GM19035 (cell line): ENCODE data around the gene CYGB.
A peak's percentile ranks its signal among the peaks of the same experiment; 100 is the strongest.
"Not testable (repeated sequence)": the region's sequence is repeated elsewhere in the genome, so short reads cannot be mapped to it uniquely, and the experiment has no call there.

Source experiments
- ATAC-seq: cut with Tn5 transposase; IDR thresholded peaks from one replicate; pipeline ENCODE4 v1.9.1; 2021; ENCODE audit not compliant: unreplicated experiment

CYGB gene

GRCh38 chr17:76538281-76538931 is 897 bp upstream of the CYGB start:
- ATAC-seq: no peak

- ATAC-seq: no peak
Observed at GRCh38 chr17:76537288-76537577, 276 bp downstream of the CYGB start.

DNA sequence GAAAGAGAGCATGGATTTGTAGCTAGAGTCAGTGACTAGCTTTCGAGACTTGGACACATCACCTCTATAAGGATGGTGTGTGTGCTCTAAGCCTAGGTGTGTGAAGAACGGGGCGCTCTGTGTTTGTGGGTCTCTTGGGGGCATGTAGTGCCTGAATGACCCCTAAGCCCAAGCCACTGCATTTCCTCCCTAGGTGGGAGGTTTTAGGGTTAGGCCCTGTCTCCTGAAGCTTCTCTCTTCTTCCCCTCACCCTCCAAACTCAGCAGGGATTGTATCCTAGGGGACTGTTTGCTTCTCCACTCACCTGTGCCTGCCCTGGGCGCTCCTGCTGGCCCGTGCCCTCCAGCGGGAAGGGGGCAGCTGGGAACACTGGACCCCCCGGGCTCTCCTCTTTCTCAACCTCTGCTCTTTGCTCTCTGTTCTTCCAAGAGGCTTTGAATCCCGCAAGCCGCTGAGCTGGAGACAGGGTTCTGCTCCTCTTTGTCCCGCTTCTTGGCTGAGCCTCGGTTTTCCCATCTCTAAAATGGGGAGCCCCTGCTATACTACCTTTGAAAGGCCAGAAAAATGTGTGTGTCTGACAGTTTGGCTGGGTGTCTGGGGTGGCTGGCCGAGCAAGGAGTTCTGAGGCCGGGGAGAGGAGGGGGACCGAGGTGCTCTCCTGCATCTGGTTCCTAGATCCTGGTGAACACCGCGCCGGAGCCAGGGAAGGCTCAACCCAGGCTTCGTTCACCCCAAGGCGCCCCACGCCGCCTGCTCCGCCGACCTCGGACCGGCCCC is 810 bp downstream of the CYGB start:
- no peak for ATAC-seq

GRCh38 chr17:76535788-76536510 is 1.6 kb downstream of the CYGB start:
- ATAC-seq: no peak

GRCh38 chr17:76534831-76535732 is 2.4 kb downstream of the CYGB start:
- no peak for ATAC-seq

DNA sequence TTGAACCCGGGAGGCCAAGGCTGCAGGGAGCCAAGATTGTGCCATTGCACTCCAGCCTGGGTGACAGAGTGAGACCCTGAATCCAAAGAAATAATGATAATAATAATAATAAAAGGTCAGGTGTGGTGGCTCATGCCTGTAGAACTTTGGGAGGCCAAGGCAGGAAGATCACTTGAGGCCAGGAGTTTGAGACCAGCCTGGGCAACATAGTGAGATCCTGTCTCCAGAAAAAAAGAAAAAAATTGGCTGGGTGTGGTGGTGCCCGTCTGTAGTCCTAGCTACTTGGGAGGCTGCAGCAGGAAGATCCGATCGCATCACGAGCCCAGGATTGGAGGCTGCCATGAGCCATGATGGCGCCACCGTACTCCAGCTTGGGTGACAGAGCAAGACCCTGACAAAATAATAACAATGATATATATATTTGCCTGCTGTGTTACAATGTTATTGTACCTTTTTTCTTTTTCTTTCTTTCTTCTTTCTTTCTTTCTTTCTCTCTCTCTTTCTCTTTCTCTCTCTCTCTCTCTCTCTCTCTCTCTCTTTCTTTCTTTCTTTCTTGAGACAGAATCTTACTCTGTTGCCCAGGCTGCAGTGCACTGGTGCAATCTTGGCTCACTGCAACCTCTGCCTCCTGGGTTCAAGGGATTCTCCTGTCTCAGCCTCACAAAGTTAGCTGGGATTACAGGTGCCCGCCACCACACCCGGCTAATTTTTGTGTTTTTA is 3.7 kb downstream of the CYGB start:
- not testable (repeated sequence) for ATAC-seq

- no peak for ATAC-seq
Observed at GRCh38 chr17:76532072-76532651, 5.3 kb downstream of the CYGB start.

- ATAC-seq: no peak
Observed at GRCh38 chr17:76531486-76532038, 5.9 kb downstream of the CYGB start.

DNA sequence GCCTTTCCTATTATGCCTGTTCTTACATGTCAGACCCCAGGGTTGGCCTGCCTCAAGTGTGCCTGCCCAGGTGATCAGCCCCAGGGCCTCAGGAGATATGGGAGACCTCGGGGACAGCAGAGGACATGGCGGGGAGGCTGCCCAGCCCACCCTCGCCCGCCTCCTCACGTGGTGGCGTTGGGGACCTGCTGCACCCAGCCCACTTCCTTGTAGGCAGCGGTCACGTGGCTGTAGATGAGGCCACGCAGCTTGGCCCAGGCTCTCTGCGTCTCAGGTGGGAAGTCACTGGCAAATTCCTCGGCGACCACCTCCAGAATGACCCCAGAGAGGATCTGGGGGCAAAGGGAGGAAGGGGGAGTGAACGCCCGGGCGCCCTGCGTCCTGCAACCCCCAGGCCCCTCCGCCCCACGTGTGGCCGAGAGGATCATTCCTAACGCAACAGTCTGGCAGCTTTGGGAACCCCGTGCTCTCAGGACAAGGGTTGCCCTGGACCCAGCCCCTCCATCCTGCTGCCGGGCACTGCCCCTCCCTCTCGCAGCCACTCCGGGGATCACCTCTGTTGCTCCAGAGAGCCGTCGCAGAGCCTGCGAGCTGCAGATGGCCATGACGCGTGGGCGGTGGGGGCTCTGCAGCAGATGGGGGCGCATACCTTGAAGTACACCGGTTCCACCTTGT is 6.6 kb downstream of the CYGB start:
- no peak for ATAC-seq

DNA sequence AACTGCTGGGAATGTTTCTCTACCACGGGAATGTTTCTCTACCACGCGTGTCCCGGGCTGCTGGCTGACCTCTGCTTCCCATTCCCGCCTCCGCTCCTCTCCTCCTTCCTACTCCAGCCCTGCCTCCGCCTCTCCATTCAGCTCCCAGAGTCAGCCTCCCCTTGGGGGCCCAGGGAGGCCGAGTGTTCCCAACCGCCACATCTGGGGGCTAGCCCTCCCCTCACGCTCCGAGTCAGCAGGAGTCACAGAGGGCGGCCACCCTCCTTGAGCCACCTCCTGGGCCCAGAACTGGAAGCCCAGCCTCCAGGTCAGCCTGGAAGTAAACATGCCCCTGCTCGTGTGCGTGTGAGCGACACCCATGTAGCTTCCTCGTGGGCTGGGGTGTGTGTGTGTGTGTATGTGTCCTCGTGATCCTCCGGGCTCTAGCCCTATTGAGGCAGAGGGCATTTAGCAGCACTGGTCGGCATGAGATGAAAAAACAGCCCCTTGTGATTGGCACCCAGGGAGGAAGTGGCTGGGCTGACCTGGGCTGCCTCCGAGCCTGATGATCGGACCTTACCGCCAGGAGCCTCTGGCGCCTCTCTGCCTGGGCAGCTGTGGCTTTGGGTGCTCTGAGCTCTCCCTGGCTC is 7.3 kb downstream of the CYGB start:
- ATAC-seq: no peak

- no peak for ATAC-seq
Observed at GRCh38 chr17:76529224-76530094, 8.1 kb downstream of the CYGB start.

DNA sequence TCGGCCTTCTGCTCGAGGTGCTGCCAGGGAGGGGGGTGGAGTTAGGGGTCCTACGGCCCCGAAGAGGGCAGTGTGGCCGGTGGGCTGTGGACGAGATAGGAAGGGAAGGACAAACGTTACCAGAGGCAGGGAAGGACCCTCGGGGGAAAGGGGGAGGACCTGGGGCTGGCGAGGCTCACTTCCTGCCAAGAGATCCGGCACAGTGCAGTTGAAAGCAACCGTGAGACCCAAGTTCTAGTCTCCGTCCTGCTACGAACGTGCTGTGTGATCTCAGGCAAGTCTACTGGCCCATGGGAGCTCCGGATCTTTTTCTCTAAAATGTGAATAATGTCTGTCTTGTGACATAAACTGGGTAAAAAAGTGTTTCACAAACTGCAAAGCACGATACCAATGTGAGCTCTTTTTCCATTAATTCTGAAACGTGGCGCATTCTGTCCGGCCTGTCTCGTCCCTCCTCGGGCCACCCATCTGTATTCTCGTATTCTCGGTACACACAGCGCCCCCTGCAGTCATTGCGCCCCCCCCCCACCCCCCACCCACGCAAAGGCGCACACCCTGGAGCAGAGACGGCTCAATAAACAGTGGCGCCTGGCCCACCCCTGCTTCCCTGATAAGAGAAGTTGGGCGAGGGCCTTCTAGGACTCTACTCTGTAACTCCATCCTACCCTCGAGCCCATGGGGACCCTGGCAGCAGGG is 8.8 kb downstream of the CYGB start:
- ATAC-seq: no peak

DNA sequence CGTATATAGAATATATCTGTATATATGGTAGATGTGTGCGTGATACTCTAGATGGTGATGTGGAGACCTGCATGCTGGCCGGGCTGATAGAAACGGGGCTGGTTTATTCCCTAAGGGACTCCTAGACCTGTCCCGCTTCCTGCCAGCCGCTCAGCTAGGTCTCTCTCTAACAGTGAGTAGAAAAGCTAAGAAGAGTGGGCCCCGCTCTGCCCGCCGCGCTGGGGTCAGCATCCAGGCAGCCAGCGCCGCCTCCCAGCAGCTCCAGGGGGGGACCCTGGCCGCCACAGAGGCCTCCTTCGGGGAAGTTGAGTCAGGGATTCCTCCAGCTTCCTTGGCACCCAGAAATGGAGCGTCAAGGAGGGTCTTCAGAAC is 9.4 kb downstream of the CYGB start:
- peak; percentile 30 for ATAC-seq

DNA sequence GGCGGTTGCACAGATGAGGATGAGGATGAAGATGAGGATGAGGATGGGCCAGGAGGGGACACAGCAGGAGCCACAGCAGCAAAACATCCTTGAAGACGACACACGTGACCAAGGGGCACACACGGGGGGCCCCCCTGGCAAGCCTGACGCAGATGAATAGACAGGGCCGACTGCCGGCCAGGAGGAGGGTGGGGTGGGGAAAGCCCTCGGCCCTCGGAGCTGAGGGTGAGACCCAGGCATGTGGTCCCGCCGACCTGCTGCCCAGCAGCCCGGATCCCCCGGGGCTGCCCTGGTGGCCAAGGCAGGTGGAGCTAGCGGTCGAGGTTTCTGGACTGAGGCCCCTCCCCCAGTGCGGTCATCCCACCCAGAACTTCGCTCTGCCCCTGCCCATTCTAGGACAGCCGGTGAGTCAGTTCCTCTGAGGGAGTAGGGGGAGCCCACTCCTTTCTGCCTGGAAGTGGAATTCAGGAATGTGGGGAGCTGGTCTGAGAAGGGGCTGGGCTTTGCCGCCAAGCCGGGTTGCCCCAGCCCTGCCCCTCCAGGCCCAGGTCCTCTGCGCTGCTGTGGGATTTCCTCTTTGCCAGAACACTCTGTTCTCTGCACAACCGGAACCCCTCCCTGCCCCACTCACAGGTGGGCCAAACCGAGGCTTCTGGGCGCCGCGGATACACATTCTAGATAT is 9.9 kb downstream of the CYGB start:
- peak; percentile 50 for ATAC-seq

GRCh38 chr17:76527016-76527415 is 10.5 kb downstream of the CYGB start:
- ATAC-seq: not testable (repeated sequence)

DNA sequence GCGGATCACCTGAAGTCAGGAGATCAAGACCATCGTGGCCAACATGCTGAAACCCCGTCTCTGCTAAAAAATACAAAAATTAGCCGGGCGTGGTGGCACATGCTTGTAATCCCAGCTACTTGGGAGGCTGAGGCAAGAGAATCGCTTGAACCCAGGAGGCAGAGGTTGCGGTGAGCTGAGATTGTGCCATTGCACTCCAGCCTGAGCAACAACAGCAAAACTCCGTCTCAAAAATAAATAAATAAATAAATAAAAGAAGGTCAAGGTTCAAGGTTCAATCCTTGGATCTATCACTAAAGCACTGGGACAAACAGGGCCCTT is 12.0 kb downstream of the CYGB start:
- not testable (repeated sequence) for ATAC-seq
